Measurements from ENCODE around the gene MRGPRE.

MRGPRE gene

GRCh38 chr11:3227568-3228444 lies 4.4 kb downstream of the MRGPRE start:
- no peak for TF ChIP-seq EGR1 (IDR thresholded peaks at IDR 0.05)
- TF ChIP-seq REST (IDR thresholded peaks at IDR 0.05; ENCODE audit: low read depth) = no peak
- no peak for TF ChIP-seq EP300 (IDR thresholded peaks at IDR 0.05; ENCODE audit: borderline replicate concordance)
- TF ChIP-seq TAF1 (IDR thresholded peaks at IDR 0.05; ENCODE audit: low read depth) = no peak
- TF ChIP-seq FOXM1 (IDR thresholded peaks at IDR 0.05; ENCODE audit: borderline replicate concordance, low read depth) = no peak
- no peak for TF ChIP-seq TCF12 (IDR thresholded peaks at IDR 0.05; ENCODE audit: low read depth)
- no peak for TF ChIP-seq RAD21 (IDR thresholded peaks at IDR 0.05; ENCODE audit: low read depth)
- TF ChIP-seq USF1 (IDR thresholded peaks at IDR 0.05) = no peak
- TF ChIP-seq CEBPB (IDR thresholded peaks at IDR 0.05) = no peak
- TF ChIP-seq MAX (IDR thresholded peaks at IDR 0.05) = no peak
- no peak for TF ChIP-seq CREB1 (IDR thresholded peaks at IDR 0.05; ENCODE audit: low read depth)
- no peak for TF ChIP-seq YY1 (IDR thresholded peaks at IDR 0.05; ENCODE audit: low read depth)
- TF ChIP-seq NFIC (IDR thresholded peaks at IDR 0.05) = no peak
- no peak for TF ChIP-seq TEAD4 (IDR thresholded peaks at IDR 0.05)
- no peak for TF ChIP-seq ZBTB7A (IDR thresholded peaks at IDR 0.05; ENCODE audit: low read depth)

- TF ChIP-seq TEAD4 (IDR thresholded peaks at IDR 0.05) (no peak), CREB1 (IDR thresholded peaks at IDR 0.05; ENCODE audit: low read depth) (no peak), RAD21 (IDR thresholded peaks at IDR 0.05; ENCODE audit: low read depth) (no peak), TCF12 (IDR thresholded peaks at IDR 0.05; ENCODE audit: low read depth) (no peak), MAX (IDR thresholded peaks at IDR 0.05) (no peak), TAF1 (IDR thresholded peaks at IDR 0.05; ENCODE audit: low read depth) (no peak), EGR1 (IDR thresholded peaks at IDR 0.05) (no peak), NFIC (IDR thresholded peaks at IDR 0.05) (no peak), CEBPB (IDR thresholded peaks at IDR 0.05) (no peak), USF1 (IDR thresholded peaks at IDR 0.05) (no peak), EP300 (IDR thresholded peaks at IDR 0.05; ENCODE audit: borderline replicate concordance) (no peak), ZBTB7A (IDR thresholded peaks at IDR 0.05; ENCODE audit: low read depth) (no peak), YY1 (IDR thresholded peaks at IDR 0.05; ENCODE audit: low read depth) (no peak), FOXM1 (IDR thresholded peaks at IDR 0.05; ENCODE audit: borderline replicate concordance, low read depth) (no peak), REST (IDR thresholded peaks at IDR 0.05; ENCODE audit: low read depth) (no peak)
Measured at GRCh38 chr11:3226846-3227567, 5.2 kb downstream of the MRGPRE start.

- TF ChIP-seq EGR1 (IDR thresholded peaks at IDR 0.05) = no peak
- TF ChIP-seq MAX (IDR thresholded peaks at IDR 0.05) = no peak
- TF ChIP-seq CREB1 (IDR thresholded peaks at IDR 0.05; ENCODE audit: low read depth) = no peak
- no peak for TF ChIP-seq TEAD4 (IDR thresholded peaks at IDR 0.05)
- TF ChIP-seq REST (IDR thresholded peaks at IDR 0.05; ENCODE audit: low read depth) = no peak
- no peak for TF ChIP-seq NFIC (IDR thresholded peaks at IDR 0.05)
- TF ChIP-seq TAF1 (IDR thresholded peaks at IDR 0.05; ENCODE audit: low read depth) = no peak
Measured at GRCh38 chr11:3225826-3226750, 6.1 kb downstream of the MRGPRE start.
